HG03558 (cell line): ENCODE measurements around the gene WEE2.
A peak's percentile ranks its signal among the peaks of the same experiment; 100 is the strongest.
"Not testable (repeated sequence)": the region's sequence is repeated elsewhere in the genome, so short reads cannot be mapped to it uniquely, and the experiment has no call there.

ENCODE experiments used
- ATAC-seq: cut with Tn5 transposase; IDR thresholded peaks from one replicate; pipeline ENCODE4 v1.9.1; 2021; ENCODE audit warnings: moderate number of reproducible peaks; ENCODE audit not compliant: unreplicated experiment; ENCODE audit errors: extremely low read depth

Gene WEE2

DNA sequence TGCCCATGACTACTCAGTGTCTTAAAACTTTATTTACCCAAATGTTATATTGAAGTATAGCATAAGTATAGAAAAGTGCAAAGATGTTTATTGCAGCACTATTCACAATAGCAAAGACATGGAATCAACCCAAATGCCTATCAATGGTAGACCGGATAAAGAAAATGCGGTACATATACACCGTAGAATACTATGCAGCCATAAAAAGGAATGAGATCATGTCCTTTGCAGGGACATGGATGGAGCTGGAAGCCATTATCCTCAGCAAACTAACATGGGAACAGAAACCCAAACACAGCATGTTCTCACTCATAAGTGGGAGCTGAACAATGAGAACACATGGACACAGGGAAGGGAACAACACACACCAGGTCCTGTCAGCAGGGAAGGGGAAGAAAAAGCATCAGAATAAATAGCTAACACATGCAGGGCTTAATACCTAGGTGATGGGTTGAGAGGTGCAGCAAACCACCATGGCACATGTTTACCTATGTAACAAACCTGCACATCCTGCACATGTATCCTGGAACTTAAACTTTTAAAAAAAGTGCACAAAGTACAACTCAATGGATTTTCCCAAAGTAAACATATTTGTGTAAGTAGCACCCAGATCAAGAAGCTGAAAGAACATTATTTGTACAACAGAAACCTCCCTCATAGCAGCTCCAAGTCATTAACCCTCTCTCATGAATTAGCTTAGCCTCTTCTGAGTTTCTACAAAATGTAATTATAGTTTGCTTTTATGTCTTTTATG is 18.9 kb upstream of the WEE2 start:
- not testable (repeated sequence) for ATAC-seq

DNA sequence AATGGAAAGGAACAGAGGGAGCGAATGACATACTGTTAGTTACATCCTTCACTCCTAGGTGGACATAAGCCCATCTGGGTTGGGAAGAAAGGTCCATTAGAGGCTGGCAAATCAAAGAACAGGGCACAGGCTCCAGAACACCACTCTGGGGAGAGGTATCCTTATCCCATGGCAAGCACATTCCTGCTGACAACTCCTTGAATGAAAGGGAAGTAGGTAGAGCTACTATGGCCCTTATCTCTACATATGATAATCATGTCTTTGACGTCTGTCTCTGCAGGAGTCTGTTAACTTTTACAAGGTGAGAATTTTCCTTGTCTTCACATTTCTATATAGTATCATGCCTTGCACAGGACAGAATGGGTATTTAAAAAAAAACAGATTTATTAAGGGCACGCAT is 16.6 kb upstream of the WEE2 start:
- no peak for ATAC-seq

DNA sequence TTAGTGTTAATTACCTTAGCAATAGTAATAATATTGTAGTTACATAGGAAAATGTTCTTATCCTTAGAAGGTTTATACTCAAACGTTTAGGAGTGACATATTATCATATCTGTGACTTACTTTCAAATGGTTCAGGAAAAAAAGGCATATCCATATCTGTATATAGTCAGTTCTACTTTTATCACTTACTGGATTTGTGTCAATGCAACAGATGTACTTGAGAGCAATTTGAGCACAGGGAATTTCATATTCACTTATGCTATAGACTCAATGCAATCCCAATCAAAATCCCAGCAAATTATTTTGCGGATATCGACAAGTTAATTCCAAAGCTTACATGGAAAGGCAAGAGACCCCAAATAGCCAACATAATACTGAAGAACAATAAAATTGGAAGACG is 16.2 kb upstream of the WEE2 start:
- ATAC-seq, result no peak

DNA sequence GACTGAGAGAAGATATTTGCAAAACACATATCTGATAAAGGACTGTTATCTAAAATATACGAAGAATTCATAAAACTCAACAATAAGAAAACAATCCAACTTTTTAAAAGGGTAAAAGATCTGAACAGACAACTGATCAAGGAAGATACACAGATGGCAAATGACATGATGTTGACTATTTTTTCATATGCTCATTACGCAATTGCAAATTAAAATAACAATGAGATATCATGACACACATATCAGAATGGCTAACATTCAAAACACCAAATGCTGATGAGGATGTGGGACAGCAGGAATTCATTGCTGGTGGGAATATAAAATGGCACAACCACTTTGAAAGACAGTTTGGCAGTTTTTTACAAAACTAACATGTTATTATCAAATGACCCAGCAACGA is 15.1 kb upstream of the WEE2 start:
- ATAC-seq, result no peak

DNA sequence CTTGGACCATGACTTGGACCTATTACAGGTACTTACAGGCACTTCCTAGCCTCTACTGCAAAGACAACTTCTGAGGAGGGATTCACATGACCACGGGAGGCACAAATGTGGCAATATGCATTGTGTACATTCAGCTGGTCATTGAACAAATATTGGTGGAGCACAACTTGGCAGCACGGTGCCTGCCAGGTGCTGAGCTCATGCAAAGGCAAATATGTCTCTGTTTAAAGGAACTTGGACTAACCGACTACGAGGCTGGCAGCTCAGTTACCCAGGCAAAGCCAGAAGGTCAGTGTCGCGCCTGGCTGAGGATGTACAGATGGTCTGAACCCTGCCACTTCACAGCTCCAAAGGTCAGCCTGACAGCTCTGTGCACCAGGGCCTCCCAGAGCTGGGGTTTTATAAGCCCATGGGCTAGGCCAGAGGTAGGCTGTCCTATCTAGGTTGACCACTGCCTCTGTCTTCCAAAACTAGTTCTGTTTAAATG is 12.3 kb upstream of the WEE2 start:
- ATAC-seq, result no peak

DNA sequence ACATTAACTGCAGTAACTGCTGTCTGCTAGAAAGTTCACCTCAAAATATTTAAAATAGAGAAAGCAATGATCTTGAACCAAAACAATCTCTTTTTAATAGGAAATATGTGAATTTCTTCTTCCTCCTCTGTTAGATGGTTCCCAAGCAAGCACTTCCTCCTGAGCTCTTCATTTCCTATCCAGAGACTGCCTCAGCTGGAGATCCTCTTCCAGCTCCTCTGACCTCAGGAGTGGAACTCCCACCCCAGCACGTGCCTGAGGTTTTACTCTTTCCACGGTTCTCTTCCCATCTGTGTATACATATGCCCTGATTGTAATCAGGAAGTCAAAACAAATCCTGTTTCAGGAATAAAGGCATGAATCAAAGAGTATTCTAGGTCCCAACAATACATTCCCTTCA is 11.8 kb upstream of the WEE2 start:
- no peak for ATAC-seq

DNA sequence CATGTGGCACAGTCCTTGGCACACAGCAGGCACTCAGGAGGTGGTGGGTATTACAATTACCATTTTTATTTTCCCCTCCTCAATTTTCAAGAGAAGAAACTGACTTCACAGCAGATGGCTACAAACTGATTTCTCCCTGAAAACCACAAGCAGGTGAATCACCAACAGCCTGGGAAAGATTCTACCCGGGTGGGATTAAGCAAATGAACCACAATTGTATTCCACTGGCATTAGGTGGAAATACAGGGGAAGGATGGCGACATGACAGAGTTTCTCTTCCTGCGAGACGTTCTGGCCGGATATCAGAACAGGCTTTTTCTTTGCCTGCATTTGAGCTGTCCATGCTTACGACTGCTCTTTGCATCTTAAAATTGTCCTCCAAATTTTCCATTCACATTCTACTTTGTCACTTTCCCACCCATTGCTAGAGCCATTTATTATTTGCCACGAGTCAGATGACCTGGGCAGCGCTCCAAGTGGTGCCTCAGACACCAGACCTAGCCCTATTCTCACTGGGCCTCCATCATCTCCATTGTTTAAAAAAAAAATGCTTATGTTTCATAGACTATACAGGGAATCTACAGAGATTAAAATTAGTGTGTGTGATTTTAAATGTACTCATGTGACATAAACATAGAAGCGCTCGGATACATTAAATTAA is 10.8 kb upstream of the WEE2 start:
- no peak for ATAC-seq

DNA sequence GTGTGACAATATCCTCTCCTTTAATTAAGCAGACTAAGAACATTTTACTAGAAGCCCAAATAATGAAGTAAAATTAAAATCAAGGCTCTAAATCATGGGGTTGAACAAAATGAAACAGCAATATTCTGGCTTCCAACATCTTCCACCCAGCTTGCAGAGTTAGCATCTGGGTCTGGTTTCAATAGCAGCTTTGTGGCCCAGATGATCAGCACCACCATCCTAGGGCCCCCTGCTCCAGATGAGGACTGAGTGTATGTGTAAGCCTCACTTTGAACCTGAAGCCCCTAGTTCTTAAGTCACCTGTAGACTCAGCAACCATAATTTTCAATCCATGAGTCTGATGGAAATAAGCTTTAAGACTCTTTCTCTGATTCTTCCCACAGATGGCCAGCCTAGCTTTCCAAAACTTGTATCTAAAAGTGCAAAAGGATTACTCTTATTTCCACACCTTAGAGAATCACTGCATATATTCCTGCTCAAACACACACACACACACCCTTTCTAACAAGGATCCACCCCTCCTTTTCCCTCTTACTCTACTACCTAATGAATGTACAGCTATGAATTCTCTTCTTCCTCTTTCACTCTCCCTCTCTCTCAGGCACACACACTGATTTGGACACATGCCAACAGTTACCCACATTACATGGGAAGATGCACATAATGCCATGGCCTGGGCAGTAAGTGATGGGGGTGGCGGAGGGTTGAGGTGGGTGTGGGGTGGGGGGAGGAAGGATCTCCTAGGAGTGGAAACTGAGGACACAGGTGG is 9.7 kb upstream of the WEE2 start:
- ATAC-seq, result no peak

DNA sequence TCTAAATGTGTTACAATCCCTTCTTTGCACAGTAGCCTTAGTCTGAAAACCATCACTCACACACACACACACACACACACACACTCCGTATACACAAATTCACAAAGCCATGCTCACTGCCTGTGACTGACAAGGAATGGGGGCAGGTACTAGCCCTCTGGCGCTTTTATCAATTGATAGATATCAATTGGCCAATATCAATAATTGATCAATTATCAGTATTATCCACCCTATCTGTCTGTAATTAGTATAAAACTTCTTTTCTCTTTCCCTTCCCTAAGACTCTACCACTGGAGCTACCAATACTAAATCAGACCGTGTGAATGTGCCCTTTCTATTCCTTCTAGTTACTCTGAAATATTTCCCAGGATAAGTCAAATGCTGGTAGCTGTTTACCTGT is 8.3 kb upstream of the WEE2 start:
- no peak for ATAC-seq

DNA sequence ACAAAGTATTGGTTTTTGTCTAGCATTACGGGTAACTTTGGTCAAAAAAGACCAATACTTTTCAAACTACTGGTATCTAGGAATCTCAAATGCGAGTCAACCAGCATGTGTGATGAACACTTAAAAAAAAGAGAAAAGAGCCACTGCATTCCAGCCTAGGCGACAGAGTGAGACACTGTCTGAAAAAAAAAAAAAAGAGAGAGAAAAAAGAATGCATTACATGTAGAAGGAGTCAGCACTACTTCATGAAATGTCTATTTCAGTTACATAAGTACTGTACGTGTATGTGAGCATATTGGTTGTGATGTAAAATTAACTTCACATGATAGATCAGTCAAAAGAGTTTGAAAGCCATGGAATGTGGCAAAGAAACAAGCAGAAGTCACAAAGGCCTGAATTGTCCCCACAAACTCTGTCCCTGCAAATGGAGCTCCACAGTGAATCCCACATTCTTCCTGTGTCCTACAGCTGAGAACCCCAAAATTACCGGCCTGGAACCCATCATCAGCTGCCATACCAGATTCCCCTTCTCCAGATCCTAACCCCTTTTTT is 7.8 kb upstream of the WEE2 start:
- ATAC-seq, result no peak

DNA sequence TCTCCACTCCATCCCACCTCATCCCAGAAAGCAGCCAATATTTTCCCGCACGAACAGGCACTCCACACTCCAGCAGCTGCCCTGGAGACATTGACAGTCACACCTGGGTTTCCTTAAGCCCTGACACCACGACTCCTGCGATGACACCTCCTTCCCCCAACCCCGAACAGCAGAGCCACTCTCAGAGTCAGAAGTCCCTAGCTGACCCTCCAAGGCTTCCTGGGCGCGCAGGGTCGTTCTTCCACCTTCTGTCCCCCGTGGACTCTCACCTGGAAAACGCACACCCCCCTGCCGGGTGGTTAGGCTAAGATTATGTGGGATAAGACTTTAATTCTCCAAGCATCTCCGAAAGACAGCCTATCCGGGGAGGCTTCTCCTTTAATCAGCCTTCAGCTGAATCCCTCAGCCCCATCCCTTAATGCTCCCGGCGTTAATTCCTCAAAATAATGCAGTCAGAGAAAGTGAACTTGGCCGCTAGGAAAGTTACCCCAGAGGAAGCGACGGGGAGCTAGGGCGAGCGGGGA is 7.2 kb upstream of the WEE2 start:
- ATAC-seq, result no peak

DNA sequence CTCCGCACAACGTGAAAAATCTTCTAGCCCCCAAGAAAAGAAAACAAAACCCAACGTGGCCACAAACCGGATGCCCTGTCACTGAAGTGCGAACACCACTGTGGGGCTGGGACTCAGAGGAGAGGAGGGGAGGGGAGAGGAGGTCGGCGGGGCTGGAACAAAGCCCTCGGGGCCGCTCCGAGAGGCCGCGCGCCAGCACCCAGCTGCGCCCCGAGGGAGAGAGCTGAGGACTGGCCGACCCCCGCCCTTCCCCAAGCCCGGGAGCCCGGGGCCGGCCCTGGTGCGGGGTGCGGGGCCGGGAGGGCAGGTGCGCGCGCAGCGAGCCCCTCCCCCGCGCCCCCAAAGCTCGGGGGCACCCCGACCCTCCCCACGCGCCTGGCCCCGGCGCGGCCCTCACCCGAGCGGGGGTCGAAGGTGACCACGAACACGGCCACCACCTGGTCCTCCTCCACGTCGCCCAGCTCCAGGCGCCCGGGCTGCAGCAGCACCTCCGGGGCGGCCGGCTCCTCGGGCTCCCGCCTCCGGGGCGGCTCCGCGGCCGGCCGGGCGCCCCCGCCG is 6.6 kb upstream of the WEE2 start:
- ATAC-seq, result peak; percentile 29

DNA sequence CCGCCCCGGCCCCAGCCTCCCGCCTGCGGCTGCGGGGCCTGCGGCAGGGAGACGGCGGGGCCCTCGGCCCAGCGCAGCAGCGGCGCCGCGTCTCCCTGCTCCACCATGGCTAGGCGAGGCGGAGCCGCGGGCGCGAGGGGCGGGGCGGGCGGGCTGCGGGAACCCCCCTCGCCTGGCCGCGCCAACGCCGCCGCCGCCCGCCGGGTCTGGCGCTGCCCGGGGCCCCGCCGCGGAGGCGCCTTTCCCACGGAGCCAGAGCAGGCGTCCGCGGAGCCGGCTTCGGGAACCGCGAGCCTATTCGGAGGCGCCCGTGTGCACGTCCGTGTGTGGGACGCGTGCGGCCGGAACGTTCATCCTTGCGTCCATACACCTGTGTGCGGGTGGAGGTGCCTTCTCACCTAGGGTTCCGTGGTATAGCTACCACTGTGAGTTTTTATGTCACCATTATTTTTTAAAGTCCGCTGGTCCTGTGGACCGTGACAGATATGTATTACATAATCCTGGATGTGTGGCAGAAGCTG is 6.0 kb upstream of the WEE2 start, which contains the start of gene DENND11:
Gene DENND11, minus strand, starts transcription at position 120 of the 521 bp plus-strand sequence. Its CDS starts 13 bp downstream, at position 107.
- ATAC-seq, result peak; percentile 40

DNA sequence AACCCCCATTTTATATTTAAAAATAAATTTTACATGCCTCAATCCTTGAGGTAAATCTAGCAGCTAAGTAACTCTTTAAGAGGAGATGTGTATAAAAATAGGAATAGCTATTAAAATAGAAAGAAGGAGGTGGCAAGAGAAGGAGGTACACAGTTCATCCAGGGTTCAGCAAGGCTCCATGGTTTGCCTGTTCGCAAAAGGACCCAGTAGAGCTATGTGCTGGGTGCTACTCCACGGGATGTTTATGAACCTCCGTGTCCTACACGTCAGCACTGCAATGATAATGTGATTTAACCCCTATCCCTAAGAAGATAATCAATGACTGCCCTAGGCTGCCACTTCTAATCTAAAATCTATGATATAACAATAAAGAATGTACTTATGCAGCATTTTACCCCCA is 5.3 kb upstream of the WEE2 start:
- ATAC-seq, result no peak

DNA sequence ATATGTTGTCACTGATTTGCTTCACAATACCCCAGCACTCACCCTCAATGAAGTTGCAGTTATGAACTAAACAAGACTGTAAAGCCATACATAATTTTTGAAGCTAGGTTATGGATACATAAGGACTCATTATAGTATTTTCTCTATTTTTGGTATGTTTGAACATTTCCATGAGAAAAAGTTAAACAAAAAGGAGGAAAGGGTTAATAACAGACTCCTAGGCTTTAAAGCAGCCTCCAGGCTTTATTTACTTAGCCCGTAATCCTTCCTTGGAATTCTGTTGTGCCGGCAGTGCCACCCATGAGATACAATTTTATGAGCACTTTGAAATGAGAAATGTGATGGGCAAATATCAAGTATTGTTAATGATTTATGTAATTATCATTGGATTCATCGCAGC is 4.0 kb upstream of the WEE2 start:
- ATAC-seq, result no peak

DNA sequence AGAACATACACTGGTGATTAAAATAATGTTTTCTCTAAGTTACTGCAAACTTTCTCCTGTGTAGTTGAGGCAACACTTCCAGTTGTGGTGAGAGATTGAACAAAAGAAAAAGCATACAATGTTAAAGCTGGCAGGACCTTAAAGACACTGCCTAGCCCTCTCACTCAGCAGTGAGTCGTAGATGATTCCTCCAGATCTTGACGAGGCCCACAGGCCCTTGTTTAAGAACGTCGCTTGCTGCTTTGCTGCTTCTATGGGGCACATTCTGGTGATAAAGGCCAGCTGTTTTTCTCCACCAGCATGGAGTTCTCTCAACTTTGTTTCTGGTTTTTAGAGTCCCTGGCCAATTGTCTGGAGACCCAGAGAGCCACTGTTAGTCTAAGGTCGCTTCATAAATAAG is 3.4 kb upstream of the WEE2 start:
- no peak for ATAC-seq

DNA sequence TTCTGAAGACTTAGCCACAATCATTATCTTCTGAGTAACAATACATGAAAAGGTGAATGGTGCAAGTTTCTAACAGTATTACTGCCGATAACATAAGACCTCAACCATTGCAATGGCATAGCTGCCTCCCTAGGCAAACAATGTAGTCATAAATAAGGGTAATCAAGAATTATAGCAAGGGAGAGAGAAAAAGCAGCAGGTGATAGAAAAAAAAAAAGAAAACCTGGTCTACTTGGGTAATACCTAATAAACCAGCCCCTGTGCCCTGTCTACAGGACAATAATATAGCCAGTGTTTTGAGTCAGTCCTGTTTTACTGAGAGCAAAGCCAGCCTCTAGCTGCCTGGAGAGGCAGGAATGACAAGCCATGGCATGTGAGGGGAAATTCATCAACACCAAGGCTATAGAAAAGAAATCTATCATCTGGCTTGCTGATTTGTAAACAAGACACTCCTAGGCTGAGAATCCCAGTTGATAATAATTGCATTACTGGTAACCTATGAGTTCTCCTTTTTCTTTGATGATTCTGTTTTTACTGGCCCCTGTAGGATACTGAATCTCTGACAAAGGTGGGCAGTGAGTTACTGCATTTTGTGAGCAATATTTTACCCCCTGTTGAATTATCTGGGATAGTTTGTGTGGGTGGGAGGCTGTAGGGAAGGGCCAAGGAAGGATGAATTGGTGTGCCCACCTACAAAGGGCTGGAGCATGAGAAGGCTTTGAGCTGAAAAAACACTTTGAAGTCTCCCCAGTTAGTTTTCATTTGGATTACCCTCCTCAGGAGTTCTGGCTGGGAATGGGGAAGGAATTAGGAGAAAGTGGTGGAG is 1.7 kb upstream of the WEE2 start:
- no peak for ATAC-seq

DNA sequence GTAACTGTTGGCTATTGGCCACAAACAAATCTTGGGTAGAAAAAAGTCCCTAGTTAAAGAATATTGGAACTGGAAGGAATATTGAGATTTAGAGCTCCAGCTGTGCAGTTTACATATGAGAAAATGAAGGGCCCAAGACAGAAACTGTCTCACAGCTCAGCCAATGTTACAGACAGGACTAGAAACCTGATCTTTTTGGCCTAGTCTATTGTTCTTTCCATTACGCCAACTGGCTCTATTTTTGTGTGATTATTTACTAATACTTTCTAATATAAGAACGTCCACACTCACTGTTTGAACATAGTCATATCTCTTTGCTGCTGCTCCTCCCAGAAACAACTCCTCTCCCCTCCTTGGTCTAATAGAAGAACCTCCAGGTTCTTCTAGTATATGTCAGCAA is 1.2 kb downstream of the WEE2 start:
- ATAC-seq, result no peak

DNA sequence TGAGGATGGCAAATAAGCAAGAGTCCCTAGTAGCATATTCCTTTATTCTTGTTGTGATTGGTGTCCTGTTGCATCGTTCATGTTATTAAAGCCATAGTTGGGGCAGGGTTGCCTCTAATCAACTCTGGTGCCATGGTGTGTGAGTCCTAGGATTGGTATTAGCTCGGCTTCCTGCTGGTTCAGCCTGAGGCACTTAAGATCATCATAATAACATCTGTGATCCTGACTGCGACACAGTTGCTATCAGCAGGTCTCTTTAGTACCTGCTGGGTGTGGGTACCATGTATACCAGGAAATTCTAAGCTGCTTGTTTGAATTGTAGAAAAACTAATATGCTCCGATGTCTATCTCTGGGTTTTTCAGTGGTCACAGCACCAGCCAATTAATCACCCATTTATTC is 1.6 kb downstream of the WEE2 start:
- no peak for ATAC-seq
